IPS-18a (cell line): ENCODE data around the gene CYP2A7.
"Not testable (repeated sequence)": the region's sequence is repeated elsewhere in the genome, so short reads cannot be mapped to it uniquely, and the experiment has no call there.

ENCODE experiments used
- H3K27ac ChIP-seq: one replicate; pipeline ENCODE4 v1.5.1; 2013; ENCODE audit warnings: low read length
- H3K27me3 ChIP-seq: one replicate; pipeline ENCODE4 v1.6.1; 2013; ENCODE audit warnings: mild to moderate bottlenecking, low read length; ENCODE audit not compliant: control insufficient read depth, insufficient read depth
- H3K36me3 ChIP-seq: one replicate; pipeline ENCODE4 v1.6.1; 2013; ENCODE audit warnings: low read depth, low read length; ENCODE audit not compliant: control insufficient read depth
- H3K4me1 ChIP-seq: one replicate; pipeline ENCODE4 v1.6.1; 2013; ENCODE audit warnings: low read depth, low read length; ENCODE audit not compliant: control insufficient read depth
- H3K4me3 ChIP-seq: one replicate; pipeline ENCODE4 v1.5.1; 2013; ENCODE audit warnings: low read length
- H3K9ac ChIP-seq: one replicate; pipeline ENCODE4 v1.6.1; 2013; ENCODE audit warnings: mild to moderate bottlenecking, low read length, moderate library complexity
- H3K9me3 ChIP-seq: one replicate; pipeline ENCODE4 v1.6.1; 2013; ENCODE audit warnings: low read depth, low read length; ENCODE audit not compliant: control insufficient read depth

CYP2A7 gene

GRCh38 chr19:40882062-40882461 is at the start of gene CYP2A7:
Gene CYP2A7, minus strand, starts transcription at chr19:40882231. Its CDS starts 21 bp downstream, at chr19:40882210.
- H3K9me3 ChIP-seq, H3K4me3 ChIP-seq, H3K27ac ChIP-seq, H3K36me3 ChIP-seq, H3K4me1 ChIP-seq, H3K9ac ChIP-seq, H3K27me3 ChIP-seq: not testable (repeated sequence)

- not testable (repeated sequence) for H3K27me3 ChIP-seq, H3K36me3 ChIP-seq, H3K27ac ChIP-seq, H3K9me3 ChIP-seq, H3K4me3 ChIP-seq, H3K9ac ChIP-seq, H3K4me1 ChIP-seq
These were observed 48.8 kb upstream of the CYP2A7 start for GRCh38 chr19:40930799-40931198.

- H3K9ac ChIP-seq, H3K27me3 ChIP-seq, H3K9me3 ChIP-seq, H3K36me3 ChIP-seq, H3K4me3 ChIP-seq, H3K27ac ChIP-seq, H3K4me1 ChIP-seq: not testable (repeated sequence)
These were observed 47.9 kb upstream of the CYP2A7 start for GRCh38 chr19:40929942-40930341.

- no peaks in the 10 kb centered on the region for H3K36me3 ChIP-seq
- H3K4me1 ChIP-seq = no peaks in the 10 kb centered on the region
- H3K9me3 ChIP-seq = no peaks in the 10 kb centered on the region
- no peaks in the 10 kb centered on the region for H3K27me3 ChIP-seq
- H3K4me3 ChIP-seq = no peak overlapping the region
- no peak overlapping the region for H3K9ac ChIP-seq
- H3K27ac ChIP-seq = no peak overlapping the region
These were observed 46.8 kb upstream of the CYP2A7 start for GRCh38 chr19:40928850-40929249.

GRCh38 chr19:40927567-40927966 is 45.5 kb upstream of the CYP2A7 start:
- Histone ChIP-seq H3K27ac (no peak overlapping the region), H3K27me3 (no peaks in the 10 kb centered on the region), H3K9ac (no peak overlapping the region), H3K4me1 (no peaks in the 10 kb centered on the region), H3K9me3 (no peaks in the 10 kb centered on the region), H3K36me3 (no peaks in the 10 kb centered on the region), H3K4me3 (no peak overlapping the region)

- not testable (repeated sequence) for H3K9ac ChIP-seq, H3K9me3 ChIP-seq, H3K36me3 ChIP-seq, H3K4me3 ChIP-seq, H3K27me3 ChIP-seq, H3K27ac ChIP-seq, H3K4me1 ChIP-seq
These were observed 44.2 kb upstream of the CYP2A7 start for GRCh38 chr19:40926276-40926675.

GRCh38 chr19:40923934-40924391 is 41.9 kb upstream of the CYP2A7 start:
- H3K4me3 ChIP-seq = no peak overlapping the region
- H3K36me3 ChIP-seq = no peaks in the 10 kb centered on the region

GRCh38 chr19:40922237-40923160 is 40.5 kb upstream of the CYP2A7 start:
- H3K9me3 ChIP-seq, H3K27ac ChIP-seq, H3K27me3 ChIP-seq, H3K9ac ChIP-seq, H3K36me3 ChIP-seq, H3K4me1 ChIP-seq, H3K4me3 ChIP-seq: not testable (repeated sequence)

More at GRCh38 chr19:40923934-40924391, 41.9 kb upstream of the CYP2A7 start:
- peaks cover 4% of the 10 kb centered on the region for H3K9me3 ChIP-seq
- H3K4me1 ChIP-seq = no peaks in the 10 kb centered on the region
- H3K27me3 ChIP-seq = no peaks in the 10 kb centered on the region
- H3K9ac ChIP-seq = no peak overlapping the region
- no peak overlapping the region for H3K27ac ChIP-seq

- Histone ChIP-seq H3K9me3 (peaks cover 4% of the 10 kb centered on the region), H3K27ac (no peak overlapping the region), H3K4me1 (no peaks in the 10 kb centered on the region), H3K4me3 (no peak overlapping the region), H3K36me3 (no peaks in the 10 kb centered on the region), H3K9ac (no peak overlapping the region), H3K27me3 (no peaks in the 10 kb centered on the region)
These were observed 39.2 kb upstream of the CYP2A7 start for GRCh38 chr19:40921005-40921897.

GRCh38 chr19:40920300-40921004 is 38.4 kb upstream of the CYP2A7 start:
- no peaks in the 10 kb centered on the region for H3K27me3 ChIP-seq
- H3K36me3 ChIP-seq = no peaks in the 10 kb centered on the region
- H3K4me1 ChIP-seq = no peaks in the 10 kb centered on the region
- H3K27ac ChIP-seq = no peak overlapping the region
- peaks cover 4% of the 10 kb centered on the region for H3K9me3 ChIP-seq
- no peak overlapping the region for H3K9ac ChIP-seq
- no peak overlapping the region for H3K4me3 ChIP-seq
